ENCODE measurements around the gene SEZ6L.

SEZ6L gene

GRCh38 chr22:26303475-26303874, 134.2 kb downstream of the SEZ6L start:
- no peak for DNase-seq

- no peak for DNase-seq
These were observed 135.5 kb downstream of the SEZ6L start for GRCh38 chr22:26304730-26305129.

DNA sequence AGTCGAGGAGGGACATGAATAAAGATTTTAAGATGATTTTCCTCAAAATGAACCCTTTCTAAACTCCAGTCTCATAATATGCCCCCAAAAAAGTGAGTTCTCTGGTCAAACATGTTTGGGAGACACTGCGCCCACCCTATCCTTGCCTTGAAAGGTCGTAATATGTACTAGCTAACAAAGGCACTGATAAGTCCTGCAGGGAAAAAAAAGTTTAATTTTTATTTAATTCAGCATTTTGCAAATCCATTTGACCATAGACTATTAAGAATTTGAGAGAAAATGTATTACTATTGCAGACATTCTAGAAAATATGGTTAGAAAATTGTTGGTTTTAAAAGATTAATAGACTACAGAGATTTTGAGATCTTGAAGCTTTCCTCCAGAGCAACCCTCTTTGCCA, 139.2 kb downstream of the SEZ6L start:
- DNase-seq: no peak

DNA sequence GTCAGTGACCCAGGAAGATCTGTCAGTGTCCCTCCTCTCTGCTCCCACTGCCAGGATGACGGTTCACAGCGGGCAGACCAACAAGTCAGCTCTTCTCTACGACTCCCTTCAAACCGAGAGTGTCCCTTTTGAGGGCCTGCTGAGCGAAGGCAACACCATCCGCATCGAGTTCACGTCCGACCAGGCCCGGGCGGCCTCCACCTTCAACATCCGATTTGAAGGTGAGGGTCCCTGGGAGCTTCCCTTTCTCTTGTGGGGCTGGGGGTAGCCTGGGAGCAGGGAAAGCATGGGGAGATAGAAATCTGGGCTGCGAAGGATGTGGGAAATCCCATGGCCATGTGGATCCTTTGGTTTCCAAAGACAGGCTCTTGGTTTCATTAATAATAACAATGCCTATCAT, 141.4 kb downstream of the SEZ6L start:
- no peak for DNase-seq

DNA sequence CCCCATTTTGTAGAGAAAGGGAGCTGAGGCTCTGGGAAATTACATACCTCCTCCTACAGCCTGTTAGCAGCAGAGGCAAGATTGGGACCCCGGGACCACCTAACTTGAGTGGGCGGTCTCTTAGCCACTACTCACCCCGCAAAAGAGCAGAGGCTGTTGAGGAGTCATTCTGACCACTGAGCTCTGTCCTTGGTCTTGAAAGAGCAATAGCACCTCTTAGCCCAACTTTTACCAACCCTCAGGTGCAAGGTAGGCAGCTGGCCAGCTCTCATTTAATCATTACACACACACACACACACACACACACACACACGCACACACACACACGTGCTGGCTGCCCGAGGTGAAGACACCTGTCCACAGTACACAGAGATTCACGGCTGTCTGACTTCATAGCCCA, 144.0 kb downstream of the SEZ6L start:
- DNase-seq: no peak

GRCh38 chr22:26314171-26314570, 144.9 kb downstream of the SEZ6L start:
- DNase-seq: no peak

DNA sequence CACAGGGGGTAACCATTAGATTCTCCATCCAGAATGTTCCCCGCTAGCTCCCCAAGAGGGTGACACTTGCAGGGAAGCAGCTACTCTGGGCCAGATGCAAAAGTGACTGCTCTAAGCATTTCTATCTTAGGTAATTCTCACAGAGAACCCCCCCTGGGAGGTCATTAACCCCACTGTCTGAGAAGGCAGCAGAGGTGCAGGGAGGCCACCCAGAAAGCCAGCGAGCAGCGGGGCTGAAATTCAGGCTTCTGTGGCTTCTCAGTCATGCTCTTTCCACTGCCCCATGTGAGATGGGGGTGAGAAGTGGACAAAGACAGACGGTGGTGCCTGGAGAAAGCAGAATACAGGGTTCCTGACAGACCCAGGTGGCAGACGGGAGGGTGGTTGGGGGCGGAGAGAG, 145.4 kb downstream of the SEZ6L start:
- no peak for DNase-seq

- no peak for DNase-seq
These were observed 147.5 kb downstream of the SEZ6L start for GRCh38 chr22:26316732-26317285.

GRCh38 chr22:26318975-26319374, 149.7 kb downstream of the SEZ6L start:
- DNase-seq: no peak

- no peak for DNase-seq
These were observed 151.2 kb downstream of the SEZ6L start for GRCh38 chr22:26320447-26320846.

DNA sequence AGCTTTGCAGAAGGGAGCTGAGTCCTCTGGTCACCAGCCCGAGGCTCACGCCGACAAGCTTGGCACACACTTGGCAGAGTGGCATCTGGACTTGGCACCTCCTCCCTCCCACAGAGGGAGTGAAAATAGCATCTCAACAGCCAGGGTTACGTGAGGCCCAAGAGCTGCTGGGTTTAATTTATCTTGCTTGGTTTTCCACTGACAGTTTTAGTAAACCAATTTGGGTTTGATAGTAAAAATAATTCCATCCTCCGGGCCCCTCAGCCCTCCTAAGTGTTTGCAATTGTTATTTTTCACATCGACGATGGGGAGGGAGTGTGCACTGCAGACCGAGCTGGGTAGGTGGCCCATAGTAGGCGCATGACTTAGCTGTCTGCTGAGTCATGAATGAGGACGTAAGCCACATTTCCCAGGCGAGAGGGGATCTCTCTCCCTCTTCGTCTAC, 152.2 kb downstream of the SEZ6L start:
- DNase-seq: no peak

GRCh38 chr22:26322179-26322905, 153.1 kb downstream of the SEZ6L start:
- DNase-seq: no peak

- DNase-seq: no peak
These were observed 153.8 kb downstream of the SEZ6L start for GRCh38 chr22:26323013-26323412.

GRCh38 chr22:26324150-26324549, 154.9 kb downstream of the SEZ6L start:
- no peak for DNase-seq

- DNase-seq: no peak
These were observed 156.4 kb downstream of the SEZ6L start for GRCh38 chr22:26325641-26326040.

DNA sequence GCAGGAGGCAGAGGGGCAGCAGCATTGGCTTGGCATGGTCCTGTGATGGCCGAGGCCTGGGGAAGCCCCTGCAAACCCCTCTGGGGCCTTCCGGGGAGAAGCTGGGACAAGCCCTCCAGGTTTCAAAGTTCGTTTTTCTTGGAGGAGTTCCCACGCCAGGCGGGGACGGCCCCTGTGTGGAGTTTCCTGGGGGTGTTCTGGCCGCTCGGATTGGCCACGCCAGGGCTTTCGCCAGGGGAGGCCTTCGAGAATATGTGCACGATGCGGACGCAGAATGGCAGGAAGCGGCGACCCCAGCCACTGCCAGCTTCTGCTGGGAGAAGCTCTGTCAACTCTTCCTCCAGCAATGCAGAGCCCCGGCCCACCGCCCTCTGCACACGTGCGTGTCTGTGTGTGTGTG, 157.5 kb downstream of the SEZ6L start:
- DNase-seq: no peak

GRCh38 chr22:26327306-26327705, 158.0 kb downstream of the SEZ6L start:
- DNase-seq: no peak

- DNase-seq: no peak
These were observed 159.0 kb downstream of the SEZ6L start for GRCh38 chr22:26328221-26328620.

- DNase-seq: peak; percentile 40 to 42
These were observed 161.8 kb downstream of the SEZ6L start for GRCh38 chr22:26330971-26331625.

DNA sequence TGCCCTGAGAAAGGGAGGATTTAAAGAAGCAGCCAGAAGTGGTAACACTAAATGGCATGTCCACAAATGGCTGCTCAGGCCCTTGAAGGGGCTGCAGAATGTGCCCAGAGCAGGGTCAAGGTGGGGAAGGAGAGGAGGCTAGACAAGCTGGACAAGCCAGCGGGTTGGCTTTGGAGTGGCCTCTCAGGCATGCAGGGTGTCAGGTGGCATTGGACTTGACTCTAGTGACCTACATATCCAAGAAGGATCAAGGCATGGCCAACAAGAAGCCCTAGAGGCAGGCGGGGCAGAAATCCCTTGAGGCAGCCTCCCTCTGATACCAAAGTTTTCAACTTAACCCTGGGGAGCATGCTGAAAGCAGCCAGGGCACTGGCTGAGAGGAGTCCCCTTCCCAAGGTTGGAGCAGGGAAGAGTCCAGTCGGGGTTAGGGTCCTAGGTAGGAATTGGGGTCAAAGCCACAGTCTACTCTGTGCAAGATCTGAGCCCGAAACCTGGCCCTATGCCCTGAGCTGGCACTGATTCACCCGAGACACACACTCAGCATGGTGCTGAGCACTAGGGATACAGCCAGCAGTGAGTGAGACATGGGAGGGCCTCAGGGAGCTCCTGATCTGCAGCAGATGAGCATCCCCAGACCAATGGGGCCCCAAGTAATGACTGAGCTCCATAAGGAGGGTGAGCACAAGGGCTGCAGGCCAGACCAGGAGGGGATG, 164.0 kb downstream of the SEZ6L start:
- no peak for DNase-seq

DNA sequence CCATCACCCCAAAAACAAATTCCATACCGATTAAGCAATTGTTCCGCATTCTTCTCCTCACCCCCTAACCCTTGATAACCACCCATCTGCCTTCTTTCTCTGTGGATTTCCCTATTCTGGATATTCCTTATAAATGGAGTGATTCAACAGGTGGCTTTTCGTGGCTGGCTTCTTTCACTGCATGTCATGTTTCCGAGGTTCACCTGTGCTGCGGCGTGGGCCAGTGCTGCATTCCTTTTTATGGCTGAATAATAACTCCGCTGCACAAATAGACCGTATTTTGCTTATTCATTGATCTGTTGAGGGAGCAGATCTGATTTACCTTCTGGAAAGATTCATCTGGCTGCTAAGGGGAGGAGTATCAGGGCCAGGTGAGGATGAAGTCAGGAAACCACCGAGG, 165.0 kb downstream of the SEZ6L start:
- no peak for DNase-seq

DNA sequence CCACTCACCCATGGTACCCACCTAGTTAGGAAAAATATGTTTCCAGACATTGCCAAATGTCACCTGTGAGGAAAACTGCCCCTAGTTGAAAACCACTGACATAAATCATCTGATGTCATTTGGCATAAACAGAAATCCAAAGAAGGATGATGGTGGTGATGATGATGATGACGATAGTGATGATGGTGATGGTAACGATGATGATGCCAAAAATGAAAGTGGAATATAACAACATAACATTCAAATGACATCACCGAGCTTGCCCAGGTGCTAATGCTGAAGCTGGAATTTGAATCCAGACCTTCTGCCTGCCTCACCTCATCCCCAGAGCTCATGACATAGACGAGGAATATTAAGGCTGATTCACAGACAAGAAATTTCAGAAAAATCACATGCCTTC, 167.5 kb downstream of the SEZ6L start:
- DNase-seq: no peak

DNA sequence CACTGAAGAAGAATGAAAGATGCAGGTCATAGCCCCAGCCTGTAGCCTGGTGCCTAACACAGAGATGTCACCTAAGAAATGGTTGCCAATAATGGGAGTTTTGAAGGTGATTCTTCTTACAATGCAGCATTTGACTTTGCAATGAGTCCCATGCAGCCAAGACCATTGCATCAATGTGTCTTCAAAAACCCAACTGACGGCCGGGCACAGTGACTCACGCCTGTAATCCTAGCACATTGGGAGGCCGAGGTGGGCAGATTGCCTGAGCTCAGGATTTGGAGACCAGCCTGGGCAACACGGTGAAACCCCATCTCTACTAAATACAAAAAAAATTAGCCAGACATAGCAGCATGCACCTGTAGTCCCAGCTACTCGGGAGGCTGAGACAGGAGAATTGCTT, 170.5 kb downstream of the SEZ6L start:
- no peak for DNase-seq
